Measurements from ENCODE around the gene ELOVL3. TPM values are rescaled to one million over a fixed set of nuclear protein-coding genes. Genes with fewer than 3 reads are reported as not detected.

The ELOVL3 gene
- total and polyA plus RNA-seq, 9 of the 15 experiments (the other 6 are each of a cell fraction or from before 2014, with no cell fraction given), result 0.32 to 3.3 (median 0.87) TPM

GRCh38 chr10:102237711-102238252 lies 11.7 kb downstream of the ELOVL3 start:
- ChIA-PET POLR2A (interaction anchor here (0.9 kb wide), 1 partner anchor 11 kb away, joined by 5 read pairs; no protein-coding TSS in a partner anchor), CTCF (ENCODE audit: low intra/inter-chr PET ratio) (no interaction called here)
- Histone ChIP-seq H3K27ac (ENCODE audit: extremely low read depth, low read depth, low read length) (no peak overlapping the region), H3K27me3 (ENCODE audit: control insufficient read depth in 2 of 2, insufficient read depth in 2 of 2, low read length in 2 of 2) (peaks cover 0 to 4% of the 10 kb centered on the region in 2 experiments; a peak in 1 of 5 replicates), H3K4me3 (no peak overlapping the region), H3K9me1 (ENCODE audit: control insufficient read depth, insufficient read depth, low read length) (no peaks in the 10 kb centered on the region), H3K4me2 (ENCODE audit: insufficient read depth, low read length) (no peak overlapping the region), H3K4me1 (replicated peaks in 1 of 2; ENCODE audit: control insufficient read depth in 2 of 2, insufficient read depth in 2 of 2, low read length in 2 of 2) (peaks cover 6 to 17% of the 10 kb centered on the region in 2 experiments; a peak in 4 of 5 replicates), H3K79me2 (ENCODE audit: control insufficient read depth, insufficient read depth, low read length) (no peaks in the 10 kb centered on the region), H3K9ac (ENCODE audit: insufficient read depth in 1 of 2, low read depth in 2 of 2, low read length in 2 of 2) (no peak overlapping the region), H3K9me3 (replicated peaks; ENCODE audit: control insufficient read depth, insufficient read depth, low read depth, low read length) (no peaks in the 10 kb centered on the region), H2AFZ (ENCODE audit: low read depth, low read length) (no peak overlapping the region), H4K20me1 (replicated peaks; ENCODE audit: control insufficient read depth, insufficient read depth, low read length) (no peaks in the 10 kb centered on the region), H3K36me3 (ENCODE audit: control insufficient read depth, insufficient read depth, low read length) (no peaks in the 10 kb centered on the region)
- no TSS peak for BruUV-seq (replicated peaks)
- in situ Hi-C loops (cut with MboI), result loop anchor here (25.0 kb wide), 1 partner anchor 350 kb away; no protein-coding TSS in a partner anchor
- TF ChIP-seq PRDM10 (IDR thresholded peaks at IDR 0.05; ENCODE audit: partially characterized antibody) (peak; percentile 61), ZNF584 (CRISPR knock-in tag; IDR thresholded peaks at IDR 0.05; ENCODE audit: low read depth) (no peak), CTCF (IDR thresholded peaks at IDR 0.05 in 2 of 3, conservative IDR thresholded peaks at IDR 0.05 in 1 of 3; ENCODE audit: insufficient read depth in 2 of 3, low read depth in 1 of 3, low read length in 3 of 3) (0 out of 6 replicates have a peak, but pooled peaks of 2 of the 3 experiments have one; percentile 4 to 18), ZNF408 (CRISPR knock-in tag; IDR thresholded peaks at IDR 0.05; ENCODE audit: low read depth) (no peak), TFAM (CRISPR knock-in tag; conservative IDR thresholded peaks at IDR 0.05) (no peak)
- intact Hi-C loops (cut with micrococcal nuclease), result no loop called here
- 32% methylated on average over 2 of the region's 4 CpGs for WGBS (ENCODE audit: insufficient coverage, low coverage, missing lambda C conversion rate)
- FAIRE-seq, result no peak
- no peak for ATAC-seq
- peak in 2 of 4 experiments; percentile 24 to 25 for DNase-seq (ENCODE audit: extremely low read depth in 1 of 4, low spot score in 3 of 4)

All from K562 (cell line).